ENCODE measurements around the gene SYT17. TPM values are rescaled to one million over a fixed set of nuclear protein-coding genes. Genes with fewer than 3 reads are reported as not detected.

The SYT17 gene
- polyA plus RNA-seq, 2 of the 4 experiments (the other 2 are of a cell fraction), result 9.8 to 18.7 TPM

DNA sequence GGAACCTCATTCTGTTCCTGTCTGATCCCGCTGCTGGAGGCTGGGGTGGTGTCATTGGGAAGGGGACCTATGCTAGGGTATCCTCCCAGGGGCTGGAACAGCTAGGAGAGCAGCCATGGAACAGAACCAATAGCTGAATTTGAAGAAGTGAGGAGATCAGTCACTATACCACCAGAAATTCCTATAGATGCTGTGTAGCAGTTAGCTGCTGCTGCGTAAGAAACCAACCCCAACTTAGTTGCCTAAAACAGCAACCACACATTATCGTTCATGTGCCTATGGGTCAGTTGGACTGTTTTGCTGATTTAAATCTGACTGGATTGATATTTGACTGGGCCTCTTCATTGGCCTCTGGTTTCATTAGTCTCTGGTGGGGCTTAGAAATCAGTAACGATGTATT, 20.4 kb upstream of the SYT17 start:
- WGBS (ENCODE audit: missing lambda C conversion rate), result 92% methylated on average over 4 of the region's 4 CpGs
- CTCF ChIA-PET, result interaction anchor here (1.4 to 2.2 kb wide), 3 partner anchors 10 to 61 kb away, joined by 3 to 8 read pairs (median 5); no protein-coding TSS in a partner anchor
- Histone ChIP-seq H3K9me3 (peaks cover 12% of the 10 kb centered on the region; the same call in 1 of the 3 replicates), H3K4me3 (no peak overlapping the region), H3K4me2 (no peak overlapping the region), H3K4me1 (no peaks in the 10 kb centered on the region), H3K27ac (no peak overlapping the region)
- POLR2A ChIA-PET, result no interaction called here
- FAIRE-seq (no peak), ATAC-seq (no peak), DNase-seq (ENCODE audit: low read depth in 1 of 2, low spot score in 1 of 2) (no peak)
- TF ChIP-seq BHLHE40 (IDR thresholded peaks at IDR 0.05; ENCODE audit: low read depth, low read length), result no peak
- no peak for TF ChIP-seq CEBPB (IDR thresholded peaks at IDR 0.05)
- TF ChIP-seq ZSCAN20 (CRISPR knock-in tag; IDR thresholded peaks at IDR 0.05), result no peak
- no peak for TF ChIP-seq JUN (IDR thresholded peaks at IDR 0.05)
- TF ChIP-seq FOSL2 (IDR thresholded peaks at IDR 0.05), result no peak
- no peak for TF ChIP-seq FOSL2 (CRISPR knock-in tag; IDR thresholded peaks at IDR 0.05)
- TF ChIP-seq EP300 (IDR thresholded peaks at IDR 0.05), result no peak
- no peak for TF ChIP-seq PHF8 (IDR thresholded peaks at IDR 0.05; ENCODE audit: borderline replicate concordance, low read depth)
- TF ChIP-seq ESRRA (IDR thresholded peaks at IDR 0.05; ENCODE audit: borderline replicate concordance, low read length), result no peak
- TF ChIP-seq CTCF (IDR thresholded peaks at IDR 0.05), result no peak
- no peak for TF ChIP-seq RFX5 (IDR thresholded peaks at IDR 0.05)
- TF ChIP-seq, protein P1, sequence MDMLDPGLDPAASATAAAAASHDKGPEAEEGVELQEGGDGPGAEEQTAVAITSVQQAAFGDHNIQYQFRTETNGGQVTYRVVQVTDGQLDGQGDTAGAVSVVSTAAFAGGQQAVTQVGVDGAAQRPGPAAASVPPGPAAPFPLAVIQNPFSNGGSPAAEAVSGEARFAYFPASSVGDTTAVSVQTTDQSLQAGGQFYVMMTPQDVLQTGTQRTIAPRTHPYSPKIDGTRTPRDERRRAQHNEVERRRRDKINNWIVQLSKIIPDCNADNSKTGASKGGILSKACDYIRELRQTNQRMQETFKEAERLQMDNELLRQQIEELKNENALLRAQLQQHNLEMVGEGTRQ (IDR thresholded peaks at IDR 0.05), result no peak
- TF ChIP-seq, protein P2, sequence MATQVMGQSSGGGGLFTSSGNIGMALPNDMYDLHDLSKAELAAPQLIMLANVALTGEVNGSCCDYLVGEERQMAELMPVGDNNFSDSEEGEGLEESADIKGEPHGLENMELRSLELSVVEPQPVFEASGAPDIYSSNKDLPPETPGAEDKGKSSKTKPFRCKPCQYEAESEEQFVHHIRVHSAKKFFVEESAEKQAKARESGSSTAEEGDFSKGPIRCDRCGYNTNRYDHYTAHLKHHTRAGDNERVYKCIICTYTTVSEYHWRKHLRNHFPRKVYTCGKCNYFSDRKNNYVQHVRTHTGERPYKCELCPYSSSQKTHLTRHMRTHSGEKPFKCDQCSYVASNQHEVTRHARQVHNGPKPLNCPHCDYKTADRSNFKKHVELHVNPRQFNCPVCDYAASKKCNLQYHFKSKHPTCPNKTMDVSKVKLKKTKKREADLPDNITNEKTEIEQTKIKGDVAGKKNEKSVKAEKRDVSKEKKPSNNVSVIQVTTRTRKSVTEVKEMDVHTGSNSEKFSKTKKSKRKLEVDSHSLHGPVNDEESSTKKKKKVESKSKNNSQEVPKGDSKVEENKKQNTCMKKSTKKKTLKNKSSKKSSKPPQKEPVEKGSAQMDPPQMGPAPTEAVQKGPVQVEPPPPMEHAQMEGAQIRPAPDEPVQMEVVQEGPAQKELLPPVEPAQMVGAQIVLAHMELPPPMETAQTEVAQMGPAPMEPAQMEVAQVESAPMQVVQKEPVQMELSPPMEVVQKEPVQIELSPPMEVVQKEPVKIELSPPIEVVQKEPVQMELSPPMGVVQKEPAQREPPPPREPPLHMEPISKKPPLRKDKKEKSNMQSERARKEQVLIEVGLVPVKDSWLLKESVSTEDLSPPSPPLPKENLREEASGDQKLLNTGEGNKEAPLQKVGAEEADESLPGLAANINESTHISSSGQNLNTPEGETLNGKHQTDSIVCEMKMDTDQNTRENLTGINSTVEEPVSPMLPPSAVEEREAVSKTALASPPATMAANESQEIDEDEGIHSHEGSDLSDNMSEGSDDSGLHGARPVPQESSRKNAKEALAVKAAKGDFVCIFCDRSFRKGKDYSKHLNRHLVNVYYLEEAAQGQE (IDR thresholded peaks at IDR 0.05), result no peak
- TF ChIP-seq RNF2 (IDR thresholded peaks at IDR 0.05; ENCODE audit: borderline replicate concordance, low read depth), result no peak
- TF ChIP-seq NR3C1 (IDR thresholded peaks at IDR 0.05), result no peak
- TF ChIP-seq GATA3 (IDR thresholded peaks at IDR 0.05; ENCODE audit: borderline replicate concordance), result no peak
- no peak for TF ChIP-seq FOXS1 (CRISPR knock-in tag; IDR thresholded peaks at IDR 0.05)
- TF ChIP-seq, protein P3, sequence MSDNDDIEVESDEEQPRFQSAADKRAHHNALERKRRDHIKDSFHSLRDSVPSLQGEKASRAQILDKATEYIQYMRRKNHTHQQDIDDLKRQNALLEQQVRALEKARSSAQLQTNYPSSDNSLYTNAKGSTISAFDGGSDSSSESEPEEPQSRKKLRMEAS (IDR thresholded peaks at IDR 0.05), result no peak
- no peak for TF ChIP-seq RARB (CRISPR knock-in tag; IDR thresholded peaks at IDR 0.05)
- TF ChIP-seq HDAC2 (IDR thresholded peaks at IDR 0.05), result no peak
- TF ChIP-seq HEYL (CRISPR knock-in tag; IDR thresholded peaks at IDR 0.05), result no peak

- Histone ChIP-seq H3K4me2 (no peak overlapping the region), H3K27ac (no peak overlapping the region), H3K4me1 (no peaks in the 10 kb centered on the region), H3K4me3 (no peak overlapping the region), H3K9me3 (peaks cover 12% of the 10 kb centered on the region; the same call in 1 of the 3 replicates)
- TF ChIP-seq RFX5 (IDR thresholded peaks at IDR 0.05) (no peak), TP53 (CRISPR knock-in tag; IDR thresholded peaks at IDR 0.05) (no peak), NFE2L2 (conservative IDR thresholded peaks at IDR 0.05; ENCODE audit: low read length) (no peak), PHF8 (IDR thresholded peaks at IDR 0.05; ENCODE audit: borderline replicate concordance, low read depth) (no peak)
- ATAC-seq (no peak), FAIRE-seq (no peak), DNase-seq (ENCODE audit: low read depth in 1 of 2, low spot score in 1 of 2) (no peak)
- CTCF ChIA-PET, result interaction anchor here (1.2 to 2.2 kb wide), 4 partner anchors 10 to 61 kb away, joined by 3 to 8 read pairs (median 5); no protein-coding TSS in a partner anchor
- POLR2A ChIA-PET, result no interaction called here
- WGBS (ENCODE audit: missing lambda C conversion rate), result 56% methylated on average over 5 of the region's 5 CpGs
These were observed 19.9 kb upstream of the SYT17 start for GRCh38 chr16:19148189-19148588.

All from A549 (cell line).